Measurements from ENCODE around the gene PLCG1. TPM values are rescaled to one million over a fixed set of nuclear protein-coding genes. Genes with fewer than 3 reads are reported as not detected.

Gene PLCG1
- total RNA-seq, 1 experiment from 2014 or later: 63.2 TPM

DNA sequence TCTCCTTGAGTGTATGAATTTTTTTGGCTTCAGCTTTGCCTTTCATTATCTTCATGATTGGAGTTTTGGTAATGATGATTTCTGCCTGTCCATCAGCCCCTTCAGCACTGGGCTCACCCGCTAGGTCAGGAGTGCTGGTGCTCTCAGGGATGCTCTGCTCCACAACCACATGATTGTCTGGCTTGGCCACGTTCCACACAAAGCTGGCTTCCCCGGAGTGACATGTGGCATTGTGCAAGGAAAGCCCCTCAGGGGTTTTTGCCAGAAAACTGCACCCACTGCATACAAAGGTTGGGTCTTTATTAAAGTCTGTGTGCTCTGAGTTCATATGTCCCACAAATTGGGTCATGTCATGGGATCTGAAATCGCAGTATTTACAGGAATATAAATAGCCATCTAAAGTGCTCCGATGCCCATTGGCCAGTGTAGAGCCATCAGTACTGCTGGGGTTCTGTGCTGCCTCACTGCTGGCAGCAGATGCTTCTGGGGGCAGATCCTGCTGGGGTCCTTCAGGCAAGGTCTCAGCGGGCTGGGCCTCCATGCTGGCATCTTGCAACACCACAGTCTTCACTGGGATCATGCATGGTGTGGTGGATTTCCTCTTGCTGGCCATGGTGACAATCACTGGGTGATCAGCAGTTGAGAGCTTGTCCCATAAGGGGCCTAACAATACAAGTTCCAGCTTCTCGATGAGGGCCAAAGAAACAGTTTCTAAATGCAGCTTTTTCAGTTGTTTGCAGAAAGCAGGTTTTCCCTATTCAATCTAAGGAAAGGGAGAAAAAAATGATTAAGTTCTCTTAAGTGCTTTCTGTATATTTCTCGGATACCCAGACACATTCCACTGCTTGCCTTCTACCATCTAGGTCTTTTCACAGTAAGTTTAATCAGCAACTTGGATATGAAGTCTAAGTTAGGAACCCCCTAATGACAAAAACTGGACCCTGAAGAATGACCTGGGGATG lies 67.2 kb downstream of the PLCG1 start:
- DNase-seq (ENCODE audit: low spot score): no peak

DNA sequence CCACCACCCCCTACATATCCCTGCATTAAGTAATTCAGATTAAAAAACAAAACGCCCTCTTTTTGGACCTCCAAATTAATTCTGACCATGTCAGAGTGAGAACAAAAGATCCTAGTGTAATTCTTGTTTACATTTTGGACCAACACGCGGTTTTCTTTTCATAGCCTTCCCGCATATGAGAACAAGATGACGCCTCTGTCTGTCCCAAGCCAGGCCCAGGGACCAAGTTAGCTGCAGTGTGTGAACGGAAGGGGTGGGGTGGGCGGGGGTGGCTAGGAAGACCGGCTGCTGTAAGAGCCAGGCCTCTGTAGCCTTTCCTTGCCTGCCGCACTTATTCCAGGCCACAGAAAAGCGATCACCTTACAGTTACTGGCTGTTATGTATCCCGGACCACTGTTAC lies 68.0 kb downstream of the PLCG1 start:
- DNase-seq (ENCODE audit: low spot score): no peak

DNA sequence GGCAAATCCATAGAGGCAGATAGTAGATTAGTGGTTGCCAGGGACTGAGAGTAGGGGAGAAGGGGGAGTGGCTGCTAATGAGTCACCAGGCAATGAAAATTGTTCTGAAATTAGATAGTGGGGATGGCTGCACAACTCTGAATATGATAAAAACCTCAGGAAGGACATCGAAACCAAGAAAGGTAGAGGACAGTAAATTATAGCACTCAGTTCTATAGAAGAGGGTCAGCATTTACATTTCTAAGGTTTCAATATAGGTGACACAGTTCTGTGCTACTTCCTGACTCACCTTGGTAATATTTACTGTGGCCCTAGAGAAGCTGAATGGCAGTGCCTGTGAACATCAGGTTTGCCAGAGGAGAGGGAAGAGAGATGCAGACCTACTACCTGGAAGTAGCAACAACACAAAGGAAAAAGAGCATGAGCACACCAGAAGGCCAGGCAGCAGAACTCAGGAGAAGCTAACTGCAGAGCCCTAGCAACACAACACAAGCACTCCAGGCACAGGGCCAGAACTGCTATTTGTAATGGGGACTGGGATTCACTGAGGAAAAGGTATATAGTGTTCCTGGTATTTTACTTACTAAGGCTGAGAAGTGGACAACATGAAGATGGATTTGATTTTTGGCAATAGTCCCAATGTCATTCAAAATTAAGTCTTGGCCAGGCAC lies 75.9 kb downstream of the PLCG1 start:
- DNase-seq (ENCODE audit: low spot score): no peak

DNA sequence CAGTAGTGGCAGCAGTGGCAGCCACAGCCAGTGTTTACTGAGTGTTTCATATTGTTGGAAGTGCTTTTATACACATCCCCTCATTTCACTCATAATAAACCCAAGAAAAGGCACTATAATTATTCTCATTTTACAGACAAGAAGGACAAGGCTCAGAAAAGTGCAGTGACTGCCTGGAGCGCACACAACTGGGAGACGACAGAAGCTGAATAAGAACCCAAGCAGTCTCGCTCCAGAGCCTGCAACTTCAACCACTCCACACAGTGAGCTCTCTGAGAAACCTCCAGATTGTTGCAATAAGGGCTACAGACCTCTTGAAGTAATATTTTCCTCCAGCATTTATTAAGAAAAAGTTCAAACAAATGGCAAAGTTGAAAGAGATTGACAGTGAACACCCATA lies 76.9 kb downstream of the PLCG1 start:
- DNase-seq (ENCODE audit: low spot score): no peak

DNA sequence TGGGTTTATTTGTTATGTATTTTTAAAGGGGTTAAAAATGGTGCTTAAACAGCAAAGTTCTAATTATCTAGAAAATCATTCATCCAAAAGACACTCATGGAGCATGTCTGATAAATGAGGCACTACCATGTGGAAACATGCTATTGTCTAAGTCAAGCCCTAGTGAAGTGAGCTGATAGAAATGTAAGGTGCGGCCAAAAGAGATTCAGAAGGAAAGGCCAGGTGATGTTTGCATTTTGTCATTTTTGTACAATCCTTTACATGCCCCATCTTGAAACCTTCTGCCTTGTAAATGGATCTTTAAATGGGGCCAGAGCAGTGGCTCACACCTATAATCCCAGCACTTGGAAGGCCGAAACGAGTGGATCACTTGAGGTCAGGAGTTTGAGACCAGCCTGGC lies 77.3 kb downstream of the PLCG1 start:
- no peak for DNase-seq (ENCODE audit: low spot score)

DNA sequence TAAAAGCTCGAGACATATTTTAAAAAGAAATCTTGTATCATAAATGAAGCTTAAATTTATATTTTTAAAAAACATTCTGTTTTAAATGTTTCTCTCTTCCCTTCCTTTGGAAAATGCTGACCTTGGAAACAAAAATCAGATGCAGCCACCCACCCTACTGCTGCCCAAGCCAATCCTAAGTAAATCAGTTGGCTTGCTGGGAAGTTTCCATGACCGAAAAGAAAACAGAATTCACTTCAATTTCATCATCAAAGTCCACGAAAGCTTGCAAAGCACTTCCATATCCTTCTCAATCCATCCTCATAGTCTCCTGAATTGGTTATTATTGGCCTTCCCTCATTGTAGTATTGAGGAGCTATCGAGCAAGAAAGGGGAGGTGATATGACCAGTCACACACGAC lies 80.1 kb downstream of the PLCG1 start:
- no peak for DNase-seq (ENCODE audit: low spot score)

DNA sequence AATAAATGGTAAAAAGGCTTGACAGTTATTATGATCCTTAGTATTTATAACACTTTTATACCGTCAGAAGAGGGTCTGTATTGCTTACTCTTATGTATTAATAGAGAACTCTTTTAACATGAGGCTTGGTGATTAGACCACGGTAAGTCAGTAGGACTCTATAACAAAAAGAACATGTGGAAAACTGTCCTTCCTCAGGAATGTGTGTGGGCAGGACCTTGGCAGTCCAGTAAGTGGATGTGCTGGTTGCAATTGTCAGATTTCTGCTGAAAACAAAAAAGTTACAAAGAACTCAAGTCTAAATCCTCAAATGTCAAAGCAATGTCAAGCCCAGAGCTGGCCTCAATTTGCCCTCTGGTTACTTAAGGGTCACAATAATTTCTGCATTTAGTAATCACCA lies 81.1 kb downstream of the PLCG1 start:
- no peak for DNase-seq (ENCODE audit: low spot score)

DNA sequence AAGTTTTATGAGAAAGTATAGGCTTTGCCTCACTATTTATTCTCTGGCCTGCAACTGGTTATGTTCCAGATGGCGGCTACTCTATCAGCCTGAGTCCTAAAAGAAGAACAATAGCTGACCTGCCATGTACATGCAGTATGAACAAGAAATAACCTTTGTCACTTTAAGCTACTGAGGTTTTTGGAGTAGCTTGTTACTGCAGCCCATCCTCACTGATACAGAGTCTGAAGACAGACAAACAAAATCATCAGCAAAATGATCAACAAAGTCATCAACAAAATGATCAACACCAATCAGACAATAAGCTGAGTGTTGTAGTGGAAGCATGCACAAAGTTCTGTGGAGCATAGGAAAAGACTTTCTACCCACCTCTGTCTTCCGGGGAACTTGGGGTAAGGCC lies 82.5 kb downstream of the PLCG1 start:
- no peak for DNase-seq (ENCODE audit: low spot score)

DNA sequence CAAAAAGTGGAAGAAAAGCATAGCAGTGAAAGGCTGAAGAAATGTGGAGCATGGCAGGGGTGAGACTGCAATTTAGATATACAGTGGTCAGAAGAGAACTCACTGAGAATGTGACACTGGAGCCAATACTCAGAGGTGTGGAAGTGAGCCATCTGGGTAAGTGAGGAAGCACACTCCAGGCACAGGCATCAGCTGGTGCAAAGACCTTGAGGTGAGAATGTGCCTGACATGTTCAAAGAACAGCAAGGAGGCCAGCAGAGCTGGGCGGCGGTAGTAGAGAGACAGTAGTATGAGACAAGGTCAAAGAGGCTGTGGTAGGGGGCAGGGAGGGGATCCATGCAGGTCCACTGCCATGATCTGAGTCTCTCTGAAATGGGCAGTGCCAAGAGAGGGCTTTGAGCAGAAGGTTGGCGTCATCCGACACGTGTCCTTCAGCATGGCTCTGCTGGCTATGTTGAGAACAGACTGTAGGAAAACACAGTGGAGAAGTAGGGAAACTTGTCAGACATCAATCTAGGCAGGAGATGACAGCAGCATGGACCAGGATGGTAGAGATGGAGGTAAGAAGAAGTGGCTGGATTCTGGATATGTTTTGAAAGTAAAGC lies 84.4 kb downstream of the PLCG1 start:
- no peak for DNase-seq (ENCODE audit: low spot score)

DNA sequence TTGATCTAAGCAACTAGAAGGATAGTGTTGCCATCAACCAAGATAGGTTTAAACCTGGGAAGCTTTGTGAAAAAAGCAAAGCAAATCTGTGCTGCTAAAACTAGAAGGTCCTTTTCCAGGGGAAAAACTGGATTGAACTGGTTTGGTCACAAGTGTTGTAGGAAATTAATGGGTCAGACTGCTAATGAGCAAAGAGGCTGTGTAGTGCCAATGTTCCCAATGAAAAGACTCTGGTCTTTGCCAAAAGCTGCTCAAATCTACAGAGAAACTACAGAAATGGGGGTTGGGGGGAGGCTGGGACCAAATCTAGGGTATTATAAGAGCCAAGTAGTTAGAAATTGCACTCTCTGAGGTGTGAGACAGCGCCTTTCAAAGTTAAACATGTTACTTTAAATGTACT lies 85.0 kb downstream of the PLCG1 start:
- no peak for DNase-seq (ENCODE audit: low spot score)

DNA sequence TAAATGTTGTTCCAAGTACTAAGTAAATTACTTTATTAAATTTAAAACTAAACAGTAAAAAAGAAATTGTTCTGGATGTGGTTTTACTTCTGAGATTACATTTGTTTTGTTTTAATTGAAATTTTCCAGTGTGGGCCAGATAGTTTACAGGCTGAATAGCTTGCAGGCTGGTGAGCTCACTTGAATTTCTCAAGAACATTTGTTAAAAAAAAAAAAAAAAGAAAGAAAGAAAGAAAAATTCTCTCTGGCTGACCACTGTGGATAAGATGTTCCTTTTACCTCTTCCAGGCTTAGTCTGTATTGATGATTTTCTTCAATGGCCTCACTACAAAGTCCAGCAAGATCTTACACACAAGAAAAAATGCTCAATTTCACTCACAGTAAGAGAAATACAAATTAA lies 85.4 kb downstream of the PLCG1 start:
- DNase-seq (ENCODE audit: low spot score): no peak

DNA sequence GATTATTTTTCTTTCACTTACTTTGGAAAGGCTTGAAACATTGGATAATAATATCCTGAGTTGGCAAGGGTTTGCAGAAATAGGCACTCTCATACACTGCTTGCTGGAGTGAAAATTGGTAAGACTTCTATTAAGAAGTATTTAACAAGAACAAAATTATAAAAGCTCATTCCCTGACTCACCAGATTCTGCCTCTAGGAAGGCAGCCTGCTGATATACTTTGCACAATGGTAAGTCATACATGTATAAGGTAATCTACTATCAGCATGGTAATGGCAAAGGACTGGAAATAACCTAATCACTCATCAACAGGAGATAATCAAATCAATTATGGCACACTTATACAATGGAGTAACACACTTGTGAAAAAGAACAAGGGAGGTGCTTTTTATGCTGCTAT lies 85.8 kb downstream of the PLCG1 start:
- DNase-seq (ENCODE audit: low spot score): no peak

DNA sequence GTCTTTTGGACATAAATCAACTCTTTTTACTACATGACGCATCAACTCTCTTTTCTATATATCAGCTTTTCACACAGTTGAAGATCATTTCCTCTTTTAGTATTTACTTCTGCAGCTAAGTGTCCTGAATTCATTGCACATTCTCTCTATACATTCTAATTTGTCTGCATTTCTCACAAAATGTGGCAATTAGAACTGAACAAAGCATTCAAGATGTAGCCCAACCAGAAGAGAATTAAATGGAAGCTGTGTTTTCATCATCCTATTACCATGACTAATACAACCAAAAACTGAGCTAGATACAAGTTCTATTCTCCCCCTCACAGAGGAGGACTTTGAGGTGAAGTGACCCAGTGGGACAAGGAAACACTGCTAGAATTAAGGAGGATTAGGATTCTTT lies 86.9 kb downstream of the PLCG1 start:
- no peak for DNase-seq (ENCODE audit: low spot score)

DNA sequence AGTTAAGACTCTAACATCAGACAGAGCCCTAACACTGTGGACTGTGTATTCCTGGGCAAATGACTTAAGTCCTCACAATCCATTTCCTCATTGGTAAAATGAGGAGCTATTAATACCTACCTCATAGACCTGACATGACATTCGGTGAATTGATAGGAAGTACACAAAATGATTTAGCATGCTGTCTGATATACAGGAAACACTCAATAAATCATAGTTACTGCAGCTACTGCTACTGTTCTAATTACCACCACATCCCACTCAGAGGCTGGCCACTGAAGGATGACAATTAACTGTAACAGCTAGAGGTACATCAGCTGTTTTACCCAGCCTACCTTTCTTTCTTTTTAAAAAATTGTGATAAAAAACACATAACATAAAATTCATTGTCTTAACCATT lies 87.7 kb downstream of the PLCG1 start:
- no peak for DNase-seq (ENCODE audit: low spot score)

DNA sequence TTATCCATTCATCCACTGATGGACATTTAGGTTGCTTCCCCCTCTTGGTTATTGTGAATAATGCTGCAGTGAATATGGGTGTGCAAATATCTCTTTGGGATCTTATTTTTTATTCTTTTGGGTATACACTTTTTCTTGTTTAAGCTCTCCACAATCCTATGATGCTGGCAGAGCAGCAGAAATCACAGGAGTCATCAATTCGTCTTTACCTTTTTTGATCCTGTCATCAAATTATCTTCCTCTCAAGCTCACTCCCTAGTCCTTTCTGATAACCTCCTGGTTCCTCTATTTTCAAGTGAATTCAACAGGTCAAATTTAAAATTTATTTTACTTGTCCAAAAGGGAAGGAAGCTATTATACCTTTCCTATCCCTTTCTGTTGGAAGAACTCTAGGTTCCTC lies 89.1 kb downstream of the PLCG1 start:
- DNase-seq (ENCODE audit: low spot score): no peak

Small RNA genes within 50 kb of the gene (small RNA-seq; reads per million reads assigned to genes)
- gene AL022394.1: not detected
- gene MIR6871: not detected

Other genes with a start within 250 kb of the PLCG1 start
- 14.9 and 17.2 TPM in 2 replicates for gene TOP1, start 108.7 kb upstream of the PLCG1 start, total RNA-seq (2014; rRNA removed; shearing (Covaris generic))
- gene ZHX3, start 180.2 kb downstream of the PLCG1 start, total RNA-seq (2014; rRNA removed; shearing (Covaris generic)): 6.0 and 7.0 TPM in 2 replicates
- 8.9 and 11.2 TPM in 2 replicates for gene LPIN3, start 203.3 kb downstream of the PLCG1 start, total RNA-seq (2014; rRNA removed; shearing (Covaris generic))
- not detected in 2 replicates for gene EMILIN3, start 229.3 kb downstream of the PLCG1 start, total RNA-seq (2014; rRNA removed; shearing (Covaris generic))

All from HT-29 (cell line).